ENCODE results near the gene MACIR.

Gene MACIR

GRCh38 chr5:103258368-103258956 lies at the start of gene MACIR:
MACIR (plus strand) TSS chr5:103258763; CDS start chr5:103275920, 17,157 bp downstream.
- peak; percentile 81 for TF ChIP-seq POLR2A (IDR thresholded peaks at IDR 0.05; ENCODE audit: extremely low read depth, insufficient read length)
- TF ChIP-seq MYC (IDR thresholded peaks at IDR 0.05; ENCODE audit: low read depth, low read length), result peak; percentile 48; the same call in 1 of the 2 replicates
- TF ChIP-seq, protein P1, sequence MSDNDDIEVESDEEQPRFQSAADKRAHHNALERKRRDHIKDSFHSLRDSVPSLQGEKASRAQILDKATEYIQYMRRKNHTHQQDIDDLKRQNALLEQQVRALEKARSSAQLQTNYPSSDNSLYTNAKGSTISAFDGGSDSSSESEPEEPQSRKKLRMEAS (IDR thresholded peaks at IDR 0.05; ENCODE audit: low read depth, low read length), result no peak
- H3K4me3 ChIP-seq (ENCODE audit: low read depth, low read length), result peak within 1 kb of the TSS; percentile 79
- peak; percentile 98 for DNase-seq (ENCODE audit: low read depth)

DNA sequence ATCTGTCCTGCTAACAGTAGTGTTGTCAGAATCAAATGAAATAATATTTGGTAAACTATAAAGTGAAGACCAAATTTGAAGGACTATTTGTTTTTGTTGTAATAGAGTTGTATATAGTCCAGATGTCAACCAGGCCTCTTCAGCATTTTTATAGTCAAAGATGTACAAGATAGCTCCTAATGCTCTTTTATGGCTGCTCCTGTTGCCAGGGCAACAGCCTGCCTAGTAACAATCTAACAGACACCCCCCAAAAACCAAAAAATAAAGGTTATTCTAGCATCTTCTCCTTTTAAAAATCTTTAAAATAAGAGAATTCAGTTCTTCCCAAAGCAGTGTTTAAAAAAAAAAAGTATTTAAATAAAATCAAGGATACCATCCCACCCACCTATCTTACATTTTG lies 49.5 kb upstream of the MACIR start:
- no peak for DNase-seq (ENCODE audit: low read depth)
- TF ChIP-seq, protein P2, sequence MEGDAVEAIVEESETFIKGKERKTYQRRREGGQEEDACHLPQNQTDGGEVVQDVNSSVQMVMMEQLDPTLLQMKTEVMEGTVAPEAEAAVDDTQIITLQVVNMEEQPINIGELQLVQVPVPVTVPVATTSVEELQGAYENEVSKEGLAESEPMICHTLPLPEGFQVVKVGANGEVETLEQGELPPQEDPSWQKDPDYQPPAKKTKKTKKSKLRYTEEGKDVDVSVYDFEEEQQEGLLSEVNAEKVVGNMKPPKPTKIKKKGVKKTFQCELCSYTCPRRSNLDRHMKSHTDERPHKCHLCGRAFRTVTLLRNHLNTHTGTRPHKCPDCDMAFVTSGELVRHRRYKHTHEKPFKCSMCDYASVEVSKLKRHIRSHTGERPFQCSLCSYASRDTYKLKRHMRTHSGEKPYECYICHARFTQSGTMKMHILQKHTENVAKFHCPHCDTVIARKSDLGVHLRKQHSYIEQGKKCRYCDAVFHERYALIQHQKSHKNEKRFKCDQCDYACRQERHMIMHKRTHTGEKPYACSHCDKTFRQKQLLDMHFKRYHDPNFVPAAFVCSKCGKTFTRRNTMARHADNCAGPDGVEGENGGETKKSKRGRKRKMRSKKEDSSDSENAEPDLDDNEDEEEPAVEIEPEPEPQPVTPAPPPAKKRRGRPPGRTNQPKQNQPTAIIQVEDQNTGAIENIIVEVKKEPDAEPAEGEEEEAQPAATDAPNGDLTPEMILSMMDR (IDR thresholded peaks at IDR 0.05; ENCODE audit: low read depth, low read length), result no peak
- no peak for TF ChIP-seq MYC (IDR thresholded peaks at IDR 0.05; ENCODE audit: low read depth, low read length)
- TF ChIP-seq, protein P1 (IDR thresholded peaks at IDR 0.05; ENCODE audit: low read depth, low read length), result no peak
- no peak for TF ChIP-seq POLR2A (IDR thresholded peaks at IDR 0.05; ENCODE audit: extremely low read depth, insufficient read length)
- no peak overlapping the region for H3K4me3 ChIP-seq (ENCODE audit: low read depth, low read length)

DNA sequence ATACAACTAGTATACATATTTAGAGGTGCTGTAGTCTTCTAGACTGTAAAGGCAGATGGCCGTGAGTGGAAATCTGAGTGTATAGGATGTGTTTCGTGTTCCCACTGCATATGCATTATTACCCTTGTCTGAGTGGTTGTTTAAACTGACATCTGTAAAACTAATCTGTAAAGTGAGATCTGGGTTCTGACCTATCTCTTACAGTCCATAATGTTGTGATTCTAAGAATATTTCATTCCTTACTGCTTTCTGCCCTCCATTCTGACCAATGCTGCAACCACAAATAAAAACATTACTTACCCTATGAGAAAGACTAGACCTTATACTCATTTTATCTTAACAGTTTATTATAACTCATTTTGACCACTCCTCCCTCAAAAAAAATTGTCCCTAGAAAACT lies 47.6 kb upstream of the MACIR start:
- TF ChIP-seq, protein P1 (IDR thresholded peaks at IDR 0.05; ENCODE audit: low read depth, low read length), result no peak
- TF ChIP-seq, protein P2 (IDR thresholded peaks at IDR 0.05; ENCODE audit: low read depth, low read length), result no peak
- TF ChIP-seq POLR2A (IDR thresholded peaks at IDR 0.05; ENCODE audit: extremely low read depth, insufficient read length), result no peak
- no peak for TF ChIP-seq MYC (IDR thresholded peaks at IDR 0.05; ENCODE audit: low read depth, low read length)
- no peak overlapping the region for H3K4me3 ChIP-seq (ENCODE audit: low read depth, low read length)
- DNase-seq (ENCODE audit: low read depth), result no peak

GRCh38 chr5:103211576-103212561 lies 46.7 kb upstream of the MACIR start:
- H3K4me3 ChIP-seq (ENCODE audit: low read depth, low read length), result no peak overlapping the region
- TF ChIP-seq, protein P1 (IDR thresholded peaks at IDR 0.05; ENCODE audit: low read depth, low read length), result peak; percentile 43; the same call in 1 of the 2 replicates
- TF ChIP-seq, protein P2 (IDR thresholded peaks at IDR 0.05; ENCODE audit: low read depth, low read length), result no peak
- peak; percentile 82 for DNase-seq (ENCODE audit: low read depth)

- no peak overlapping the region for H3K4me3 ChIP-seq (ENCODE audit: low read depth, low read length)
- no peak for DNase-seq (ENCODE audit: low read depth)
- TF ChIP-seq, protein P2 (IDR thresholded peaks at IDR 0.05; ENCODE audit: low read depth, low read length), result no peak
- TF ChIP-seq MYC (IDR thresholded peaks at IDR 0.05; ENCODE audit: low read depth, low read length) (no peak), POLR2A (IDR thresholded peaks at IDR 0.05; ENCODE audit: extremely low read depth, insufficient read length) (no peak)
- TF ChIP-seq, protein P1 (IDR thresholded peaks at IDR 0.05; ENCODE audit: low read depth, low read length), result no peak
These were observed 42.4 kb upstream of the MACIR start for GRCh38 chr5:103216137-103216536.

DNA sequence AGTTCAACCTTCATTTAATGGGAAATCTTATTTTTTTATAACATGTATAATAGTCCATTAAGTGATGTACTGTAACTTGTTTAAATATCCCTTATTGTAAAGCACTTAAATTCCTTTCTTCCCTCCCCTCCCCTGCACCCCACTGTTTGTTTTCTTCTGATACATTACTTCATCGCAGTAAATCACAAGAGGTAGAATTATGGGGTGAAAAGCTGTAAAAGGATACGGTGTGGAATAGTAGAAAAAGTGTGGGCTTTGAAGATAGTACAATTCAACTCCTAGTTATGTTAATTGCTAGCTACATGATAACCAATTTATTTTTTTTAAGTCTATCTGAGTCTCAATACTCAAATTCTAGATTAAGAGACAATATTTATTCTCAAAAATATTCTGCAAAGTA lies 41.9 kb upstream of the MACIR start:
- no peak overlapping the region for H3K4me3 ChIP-seq (ENCODE audit: low read depth, low read length)
- no peak for TF ChIP-seq POLR2A (IDR thresholded peaks at IDR 0.05; ENCODE audit: extremely low read depth, insufficient read length)
- TF ChIP-seq, protein P2 (IDR thresholded peaks at IDR 0.05; ENCODE audit: low read depth, low read length), result no peak
- no peak for DNase-seq (ENCODE audit: low read depth)

Measured in NB4 (cell line).